Stimulated activated naive CD8-positive, alpha-beta T cell treated with anti-CD3 and anti-CD28 coated beads, Interleukin-15, Interleukin-2, amounts not matched to agents 100 ng/mL and 50 ng/mL, for 24 hours (primary cell): ENCODE measurements around the gene SSTR5.

Source experiments
- H3K27ac Mint-ChIP-seq: one replicate; pipeline ENCODE4 v1.8.0; 2021; ENCODE audit warnings: mild to moderate bottlenecking, mixed read lengths
- H3K27me3 Mint-ChIP-seq: one replicate; pipeline ENCODE4 v1.8.0; 2021; ENCODE audit warnings: mixed read lengths
- H3K36me3 Mint-ChIP-seq: one replicate; pipeline ENCODE4 v1.8.0; 2021; ENCODE audit warnings: low read depth, mixed read lengths
- H3K4me1 Mint-ChIP-seq: one replicate; pipeline ENCODE4 v1.8.0; 2021; ENCODE audit warnings: low read depth, mixed read lengths
- H3K4me3 Mint-ChIP-seq: one replicate; pipeline ENCODE4 v1.8.0; 2021; ENCODE audit warnings: mild to moderate bottlenecking, mixed read lengths
- H3K9me3 Mint-ChIP-seq: one replicate; pipeline ENCODE4 v1.8.0; 2021; ENCODE audit warnings: mixed read lengths

Gene SSTR5

DNA sequence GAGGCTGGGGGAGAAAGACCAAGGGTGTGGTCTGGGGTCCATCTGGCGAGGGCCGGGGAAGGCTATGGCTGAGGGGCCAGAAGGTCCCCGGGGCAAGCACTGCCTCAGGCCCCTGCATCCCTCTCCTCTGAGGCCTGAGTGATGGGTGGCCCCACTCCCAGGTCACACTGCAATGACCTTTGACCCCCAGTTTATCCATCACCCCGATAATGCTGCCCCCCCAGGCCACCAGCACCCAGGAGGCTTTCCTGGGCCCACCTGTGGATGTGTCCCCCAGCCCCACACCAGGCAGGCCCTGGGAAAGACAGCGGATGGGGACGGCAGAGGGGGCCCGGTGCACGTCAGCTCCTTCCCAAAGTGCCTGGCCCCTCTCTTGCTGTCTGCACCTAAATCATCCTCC lies 57.8 kb downstream of the SSTR5 start:
- no peaks in the 10 kb centered on the region for H3K4me1 Mint-ChIP-seq
- H3K9me3 Mint-ChIP-seq = no peaks in the 10 kb centered on the region
- H3K4me3 Mint-ChIP-seq = no peak overlapping the region
- H3K27me3 Mint-ChIP-seq = no peaks in the 10 kb centered on the region
- no peak overlapping the region for H3K27ac Mint-ChIP-seq
- no peaks in the 10 kb centered on the region for H3K36me3 Mint-ChIP-seq
